Mucosa of stomach (tissue), 1 donor: ENCODE data around the gene S1PR4.
"Not testable (repeated sequence)": the region's sequence is repeated elsewhere in the genome, so short reads cannot be mapped to it uniquely, and the experiment has no call there.

ENCODE experiments used
- H3K27me3 ChIP-seq: one replicate; pipeline ENCODE4 v1.7.0; 2013; ENCODE audit warnings: mild to moderate bottlenecking, low read length; ENCODE audit not compliant: control insufficient read depth, insufficient read depth
- H3K36me3 ChIP-seq: one replicate; pipeline ENCODE4 v1.7.0; 2013; ENCODE audit warnings: low read length; ENCODE audit not compliant: control insufficient read depth, insufficient read depth
- H3K4me1 ChIP-seq: one replicate; pipeline ENCODE4 v1.7.0; 2013; ENCODE audit warnings: mild to moderate bottlenecking, low read length; ENCODE audit not compliant: control insufficient read depth, insufficient read depth
- H3K4me3 ChIP-seq: one replicate; pipeline ENCODE4 v1.7.0; 2013; ENCODE audit warnings: low read length
- H3K9ac ChIP-seq: one replicate; pipeline ENCODE4 v1.7.0; 2013; ENCODE audit warnings: mild to moderate bottlenecking, low read length, moderate library complexity
- H3K9me3 ChIP-seq: one replicate; pipeline ENCODE4 v1.7.0; 2013; ENCODE audit warnings: mild to moderate bottlenecking, low read length, moderate library complexity; ENCODE audit not compliant: control insufficient read depth
- donor health status: Pancreatic carcinoma.

The S1PR4 gene

GRCh38 chr19:3196064-3196932 is 17.7 kb downstream of the S1PR4 start:
- no peaks in the 10 kb centered on the region for H3K36me3 ChIP-seq
- H3K4me1 ChIP-seq: no peaks in the 10 kb centered on the region
- H3K4me3 ChIP-seq: no peak overlapping the region
- no peaks in the 10 kb centered on the region for H3K27me3 ChIP-seq
- no peak overlapping the region for H3K9ac ChIP-seq
- no peaks in the 10 kb centered on the region for H3K9me3 ChIP-seq

GRCh38 chr19:3196933-3197205 is 18.3 kb downstream of the S1PR4 start:
- Histone ChIP-seq H3K4me1 (no peaks in the 10 kb centered on the region), H3K4me3 (no peak overlapping the region), H3K9ac (no peak overlapping the region), H3K9me3 (no peaks in the 10 kb centered on the region), H3K27me3 (no peaks in the 10 kb centered on the region), H3K36me3 (no peaks in the 10 kb centered on the region)

GRCh38 chr19:3198901-3199700 is 20.5 kb downstream of the S1PR4 start:
- H3K36me3 ChIP-seq: no peaks in the 10 kb centered on the region
- H3K4me1 ChIP-seq: no peaks in the 10 kb centered on the region
- H3K4me3 ChIP-seq: no peak overlapping the region
- no peak overlapping the region for H3K9ac ChIP-seq
- no peaks in the 10 kb centered on the region for H3K27me3 ChIP-seq
- H3K9me3 ChIP-seq: no peaks in the 10 kb centered on the region

- Histone ChIP-seq H3K9me3 (no peaks in the 10 kb centered on the region), H3K36me3 (no peaks in the 10 kb centered on the region), H3K9ac (no peak overlapping the region), H3K4me1 (no peaks in the 10 kb centered on the region), H3K4me3 (no peak overlapping the region), H3K27me3 (no peaks in the 10 kb centered on the region)
These were observed 22.6 kb downstream of the S1PR4 start for GRCh38 chr19:3201072-3201700.

GRCh38 chr19:3201911-3202310 is 23.3 kb downstream of the S1PR4 start:
- H3K9me3 ChIP-seq: no peaks in the 10 kb centered on the region
- H3K4me3 ChIP-seq: no peak overlapping the region
- no peaks in the 10 kb centered on the region for H3K4me1 ChIP-seq
- no peaks in the 10 kb centered on the region for H3K27me3 ChIP-seq
- H3K9ac ChIP-seq: no peak overlapping the region
- H3K36me3 ChIP-seq: no peaks in the 10 kb centered on the region

GRCh38 chr19:3202346-3202745 is 23.8 kb downstream of the S1PR4 start:
- Histone ChIP-seq H3K27me3 (no peaks in the 10 kb centered on the region), H3K9ac (no peak overlapping the region), H3K4me1 (no peaks in the 10 kb centered on the region), H3K9me3 (no peaks in the 10 kb centered on the region), H3K36me3 (no peaks in the 10 kb centered on the region), H3K4me3 (no peak overlapping the region)

GRCh38 chr19:3202895-3203294 is 24.3 kb downstream of the S1PR4 start:
- not testable (repeated sequence) for H3K9ac ChIP-seq, H3K4me1 ChIP-seq, H3K4me3 ChIP-seq, H3K36me3 ChIP-seq, H3K9me3 ChIP-seq, H3K27me3 ChIP-seq

GRCh38 chr19:3203805-3204645 is 25.5 kb downstream of the S1PR4 start:
- Histone ChIP-seq H3K36me3 (no peaks in the 10 kb centered on the region), H3K9ac (no peak overlapping the region), H3K27me3 (no peaks in the 10 kb centered on the region), H3K4me1 (no peaks in the 10 kb centered on the region), H3K4me3 (no peak overlapping the region), H3K9me3 (no peaks in the 10 kb centered on the region)

- Histone ChIP-seq H3K27me3 (no peaks in the 10 kb centered on the region), H3K4me3 (no peak overlapping the region), H3K4me1 (no peaks in the 10 kb centered on the region), H3K9ac (no peak overlapping the region), H3K9me3 (no peaks in the 10 kb centered on the region), H3K36me3 (no peaks in the 10 kb centered on the region)
These were observed 26.2 kb downstream of the S1PR4 start for GRCh38 chr19:3204646-3205275.

- H3K9me3 ChIP-seq: no peaks in the 10 kb centered on the region
- H3K4me3 ChIP-seq: no peak overlapping the region
- H3K36me3 ChIP-seq: no peaks in the 10 kb centered on the region
These were observed 27.8 kb downstream of the S1PR4 start for GRCh38 chr19:3206216-3206953.

More at GRCh38 chr19:3206216-3206953, 27.8 kb downstream of the S1PR4 start:
- Histone ChIP-seq H3K27me3 (no peaks in the 10 kb centered on the region), H3K9ac (no peak overlapping the region), H3K4me1 (no peaks in the 10 kb centered on the region)
